Endodermal cell (in vitro differentiated cells): ENCODE results near the gene CD247. TPM values are rescaled to one million over a fixed set of nuclear protein-coding genes. Genes with fewer than 3 reads are reported as not detected.

Experiments used
- DNase-seq: peaks from one replicate; pipeline ENCODE4 v3.0.0-alpha.2; 2017
- H3K27ac ChIP-seq: 2 replicates; pipeline ENCODE4 v1.5.1; 2013; ENCODE audit warnings: mild to moderate bottlenecking, low read depth, low read length, moderate library complexity
- H3K27me3 ChIP-seq: 2 replicates; pipeline ENCODE4 v1.6.1; 2013; ENCODE audit warnings: mild to moderate bottlenecking, low read length, moderate library complexity; ENCODE audit not compliant: insufficient read depth, control insufficient read depth, poor library complexity, severe bottlenecking
- H3K36me3 ChIP-seq: 2 replicates; pipeline ENCODE4 v1.7.0; 2013; ENCODE audit warnings: mild to moderate bottlenecking, low read length, moderate library complexity; ENCODE audit not compliant: control insufficient read depth, insufficient read depth
- H3K4me1 ChIP-seq: one replicate; pipeline ENCODE4 v1.7.0; 2013; ENCODE audit warnings: low read length; ENCODE audit not compliant: control insufficient read depth, insufficient read depth
- H3K4me3 ChIP-seq: 2 replicates; pipeline ENCODE4 v1.5.1; 2013; ENCODE audit warnings: mild to moderate bottlenecking, low read length, moderate library complexity
- H3K9ac ChIP-seq: 2 replicates; pipeline ENCODE4 v1.6.1; 2013; ENCODE audit warnings: mild to moderate bottlenecking, low read length, moderate library complexity; ENCODE audit not compliant: poor library complexity, severe bottlenecking; ENCODE audit errors: extremely low read depth
- H3K9me3 ChIP-seq: 2 replicates; pipeline ENCODE4 v1.6.1; 2013; ENCODE audit warnings: mild to moderate bottlenecking, low read length, moderate library complexity; ENCODE audit not compliant: control insufficient read depth
- H3K27ac Mint-ChIP-seq: 2 replicates; pipeline ENCODE4 v1.8.0; 2020; ENCODE audit warnings: mixed read lengths
- H3K27me3 Mint-ChIP-seq: 2 replicates; pipeline ENCODE4 v1.8.0; 2021; ENCODE audit warnings: mild to moderate bottlenecking, mixed read lengths; ENCODE audit not compliant: insufficient read depth
- H3K36me3 Mint-ChIP-seq: 2 replicates; pipeline ENCODE4 v1.8.0; 2020; ENCODE audit warnings: low read depth, mixed read lengths
- H3K4me1 Mint-ChIP-seq: 2 replicates; pipeline ENCODE4 v1.8.0; 2020; ENCODE audit warnings: mixed read lengths
- H3K4me3 Mint-ChIP-seq: 2 replicates; pipeline ENCODE4 v1.8.0; 2020; ENCODE audit warnings: mild to moderate bottlenecking, moderate library complexity, mixed read lengths
- H3K9me3 Mint-ChIP-seq: 2 replicates; pipeline ENCODE4 v1.8.0; 2020; ENCODE audit warnings: mild to moderate bottlenecking, mixed read lengths
- WGBS, 2 experiments: methylation state at CpG; one replicate each; pipeline versions ENCODE4 v1.1.5 to v1.1.7; 2013; ENCODE audit warnings: missing lambda C conversion rate in 2 of 2, mixed read lengths in 1 of 2; ENCODE audit not compliant: insufficient coverage in 1 of 2, insufficient read length in 1 of 2; 5-methylcytosine and 5-hydroxymethylcytosine counted together
- total RNA-seq, 2 donors: library from RNA; stranded (reverse); fragmentation: NEBNext Ultra II Directional in 1 of 2; extraction: Animal tissue kit (Norgen Biotek cat#: 25700) in 1 of 2; gene quantifications; 2 replicates in 1 of 2; 3 replicates in 1 of 2; pipeline ENCODE4 v1.2.1, GENCODE V29; 2021
- TF ChIP-seq, protein P1 (sequence below): fragments of 200-600 bp; sonication (generic); conservative IDR thresholded peaks from 2 replicates; pipeline ENCODE4 v1.5.0; 2021; ENCODE audit warnings: antibody characterized with exemption, mild to moderate bottlenecking

The CD247 gene
- total RNA-seq, 2 donors from 2014 or later = 0.46 to 0.55 TPM

GRCh38 chr1:167465018-167465417 lies 53.3 kb downstream of the CD247 start:
- no peaks in the 10 kb centered on the region for H3K27me3 ChIP-seq
- Mint-ChIP-seq H3K4me3 (no peak overlapping the region), H3K9me3 (no peaks in the 10 kb centered on the region), H3K27me3 (peaks cover 1% of the 10 kb centered on the region), H3K27ac (no peak overlapping the region), H3K4me1 (peaks cover 15% of the 10 kb centered on the region), H3K36me3 (no peaks in the 10 kb centered on the region)
- no peak overlapping the region for H3K27ac ChIP-seq
- H3K4me1 ChIP-seq = peaks cover 6% of the 10 kb centered on the region
- H3K4me3 ChIP-seq = no peak overlapping the region
- H3K9me3 ChIP-seq = no peaks in the 10 kb centered on the region
- TF ChIP-seq, protein P1, sequence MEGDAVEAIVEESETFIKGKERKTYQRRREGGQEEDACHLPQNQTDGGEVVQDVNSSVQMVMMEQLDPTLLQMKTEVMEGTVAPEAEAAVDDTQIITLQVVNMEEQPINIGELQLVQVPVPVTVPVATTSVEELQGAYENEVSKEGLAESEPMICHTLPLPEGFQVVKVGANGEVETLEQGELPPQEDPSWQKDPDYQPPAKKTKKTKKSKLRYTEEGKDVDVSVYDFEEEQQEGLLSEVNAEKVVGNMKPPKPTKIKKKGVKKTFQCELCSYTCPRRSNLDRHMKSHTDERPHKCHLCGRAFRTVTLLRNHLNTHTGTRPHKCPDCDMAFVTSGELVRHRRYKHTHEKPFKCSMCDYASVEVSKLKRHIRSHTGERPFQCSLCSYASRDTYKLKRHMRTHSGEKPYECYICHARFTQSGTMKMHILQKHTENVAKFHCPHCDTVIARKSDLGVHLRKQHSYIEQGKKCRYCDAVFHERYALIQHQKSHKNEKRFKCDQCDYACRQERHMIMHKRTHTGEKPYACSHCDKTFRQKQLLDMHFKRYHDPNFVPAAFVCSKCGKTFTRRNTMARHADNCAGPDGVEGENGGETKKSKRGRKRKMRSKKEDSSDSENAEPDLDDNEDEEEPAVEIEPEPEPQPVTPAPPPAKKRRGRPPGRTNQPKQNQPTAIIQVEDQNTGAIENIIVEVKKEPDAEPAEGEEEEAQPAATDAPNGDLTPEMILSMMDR = no peak
- H3K9ac ChIP-seq = no peak overlapping the region
- 95% methylated on average over 2 of the region's 2 CpGs; no CpG with 5 or more reads in 1 of the 2 experiments for WGBS, 2 experiments
- no peak for DNase-seq
- no peaks in the 10 kb centered on the region for H3K36me3 ChIP-seq

DNA sequence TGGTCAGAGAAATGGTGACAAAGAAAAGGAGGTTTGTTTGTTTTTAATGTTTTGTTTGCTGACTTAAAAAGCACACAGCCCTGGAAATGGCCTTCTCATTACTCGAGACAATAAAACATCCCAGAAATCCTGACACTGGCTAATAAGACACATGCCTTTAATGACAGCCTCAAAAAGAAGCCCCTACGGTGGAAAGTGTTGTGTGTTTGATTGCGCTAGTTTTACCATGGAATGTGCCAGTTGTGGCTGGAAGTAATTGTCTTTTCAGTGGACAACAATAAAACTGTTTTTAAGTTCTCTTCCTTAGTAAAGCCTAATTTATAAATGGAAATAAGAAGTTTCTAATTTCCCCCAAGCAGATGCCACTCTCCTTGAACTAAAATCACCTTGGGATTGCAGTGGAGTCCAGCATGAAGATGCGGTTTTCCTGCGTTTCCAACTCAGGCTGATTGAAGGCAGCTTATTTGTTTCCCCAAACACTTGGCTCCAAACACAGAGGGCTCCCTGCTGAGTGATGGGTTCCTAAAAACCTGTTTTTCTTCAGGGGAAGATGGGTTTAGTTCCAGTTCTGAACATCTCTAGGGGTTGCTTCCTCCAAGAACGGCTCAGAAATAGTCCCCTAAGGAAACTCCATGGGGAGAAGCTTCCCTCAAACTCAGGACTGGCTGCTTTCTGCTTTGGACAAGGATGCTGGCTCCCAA lies 54.3 kb downstream of the CD247 start:
- H3K27me3 ChIP-seq = no peaks in the 10 kb centered on the region
- TF ChIP-seq, protein P1 = no peak
- H3K9me3 ChIP-seq = no peaks in the 10 kb centered on the region
- H3K27me3 Mint-ChIP-seq = peaks cover 1% of the 10 kb centered on the region
- no peaks in the 10 kb centered on the region for H3K36me3 ChIP-seq
- no peaks in the 10 kb centered on the region for H3K36me3 Mint-ChIP-seq
- H3K9me3 Mint-ChIP-seq = no peaks in the 10 kb centered on the region
- 66 to 81% methylated on average over 3 to 6 of the region's 6 CpGs for WGBS, 2 experiments
- DNase-seq = no peak
- no peak overlapping the region for H3K4me3 ChIP-seq
- H3K9ac ChIP-seq = no peak overlapping the region
- H3K27ac ChIP-seq = no peak overlapping the region
- no peak overlapping the region for H3K4me3 Mint-ChIP-seq
- peaks cover 6% of the 10 kb centered on the region for H3K4me1 ChIP-seq
- peaks cover 15% of the 10 kb centered on the region for H3K4me1 Mint-ChIP-seq
- H3K27ac Mint-ChIP-seq = no peak overlapping the region

DNA sequence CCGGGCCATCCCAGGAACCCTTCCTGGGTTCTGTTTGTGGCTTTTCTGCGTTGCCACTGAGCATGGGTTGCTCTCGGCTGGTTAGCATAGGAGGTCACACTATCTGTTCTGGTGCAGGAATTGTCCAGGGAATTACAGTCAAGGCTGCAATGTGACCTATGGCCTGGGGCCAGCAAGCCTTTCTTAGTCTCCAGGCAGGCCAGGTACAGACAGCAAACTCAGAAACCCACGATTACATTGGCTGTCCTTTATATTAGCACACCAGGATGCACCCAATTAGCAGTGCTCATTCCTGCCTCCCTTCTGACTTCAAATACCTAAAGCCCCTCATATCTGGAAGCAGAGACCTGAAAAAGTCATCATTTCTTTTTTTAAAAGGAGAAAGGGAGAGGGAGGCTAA lies 55.2 kb downstream of the CD247 start:
- no peaks in the 10 kb centered on the region for H3K9me3 ChIP-seq
- H3K27me3 Mint-ChIP-seq = peaks cover 1% of the 10 kb centered on the region
- peaks cover 18% of the 10 kb centered on the region for H3K4me1 Mint-ChIP-seq
- no peak overlapping the region for H3K27ac ChIP-seq
- no peak for DNase-seq
- H3K4me3 ChIP-seq = no peak overlapping the region
- H3K36me3 Mint-ChIP-seq = no peaks in the 10 kb centered on the region
- H3K27ac Mint-ChIP-seq = no peak overlapping the region
- no peaks in the 10 kb centered on the region for H3K27me3 ChIP-seq
- H3K4me3 Mint-ChIP-seq = no peak overlapping the region
- no peak overlapping the region for H3K9ac ChIP-seq
- WGBS, 2 experiments = 86 to 93% methylated on average over 3 to 4 of the region's 4 CpGs
- peaks cover 6% of the 10 kb centered on the region for H3K4me1 ChIP-seq
- TF ChIP-seq, protein P1 = no peak
- H3K9me3 Mint-ChIP-seq = no peaks in the 10 kb centered on the region
- H3K36me3 ChIP-seq = no peaks in the 10 kb centered on the region
